Esophagus squamous epithelium (tissue), 5 donors: ENCODE data around the gene INAFM2. TPM values are rescaled to one million over a fixed set of nuclear protein-coding genes. Genes with fewer than 3 reads are reported as not detected.

Source experiments
- DNase-seq: peaks from one replicate; lab custom pipeline; 2025; lab: John Stamatoyannopoulos, UW
- H3K27ac ChIP-seq, 4 donors: fragments of 200-600 bp; sonication (generic); one replicate each; pipeline ENCODE4 v1.5.1; 2016 to 2019; ENCODE audit warnings: mild to moderate bottlenecking in 1 of 4
- H3K27me3 ChIP-seq, 4 donors: fragments of 200-600 bp; sonication (generic); 1 replicate in 3 of 4; 2 replicates in 1 of 4; pipeline versions ENCODE4 v1.5.1 to v1.6.0; 2017 to 2021; ENCODE audit warnings: antibody characterized with exemption in 1 of 4
- H3K36me3 ChIP-seq, 3 donors: fragments of 200-600 bp; sonication (generic); one replicate each; pipeline ENCODE4 v1.5.1; 2016 to 2019
- H3K4me1 ChIP-seq, 3 donors: fragments of 200-600 bp; sonication (generic); one replicate each; pipeline ENCODE4 v1.5.1; 2017 to 2019
- H3K4me3 ChIP-seq, 4 donors: fragments of 200-600 bp; sonication (generic); 1 replicate in 3 of 4; 2 replicates in 1 of 4; pipeline ENCODE4 v1.5.1; 2016 to 2019; ENCODE audit warnings: mild to moderate bottlenecking in 2 of 4, moderate library complexity in 1 of 4
- H3K9me3 ChIP-seq, 3 donors: fragments of 200-600 bp; sonication (generic); one replicate each; pipeline ENCODE4 v1.5.1; 2016 to 2019
- CTCF ChIP-seq, 6 experiments: fragments of 450-650 bp in 4 of 6; fragments of 200-600 bp in 2 of 6; sonication (generic) in 2 of 6; IDR thresholded peaks; one replicate each; pipeline ENCODE4 v1.5.1; 2016 to 2019; ENCODE audit warnings: antibody characterized with exemption in 6 of 6, mild to moderate bottlenecking in 4 of 6, moderate library complexity in 4 of 6
- POLR2A ChIP-seq, 4 donors: fragments of 450-650 bp; IDR thresholded peaks; one replicate each; pipeline ENCODE4 v1.6.1; 2017; ENCODE audit warnings: antibody characterized with exemption in 4 of 4, mild to moderate bottlenecking in 4 of 4, moderate library complexity in 3 of 4
- WGBS, 2 donors: methylation state at CpG; one replicate each; pipeline ENCODE4 v1.1.5; 2018; 5-methylcytosine and 5-hydroxymethylcytosine counted together
- intact Hi-C: fragments of 100-400 bp; cut with DNase I; formaldehyde crosslinking; loops from one replicate; pipeline ENCODE4 v1.15.0; 2022
- total RNA-seq, 4 donors: library from RNA; depleted of rRNA; stranded (reverse); fragments of >200 nt; gene quantifications; one replicate each; pipeline ENCODE4 v1.1.0, GENCODE V29; 2016
- donor health status: DM: yes; HTN: yes; CAD: no.

Gene INAFM2
- total RNA-seq, 4 donors from 2014 or later: 4.7 to 10.1 (median 8.1) TPM

- H3K4me3 ChIP-seq: peak overlapping the region; percentile 38 to 61 (median 52)
- intact Hi-C loops: no loop called here
Observed at GRCh38 chr15:40338921-40339620, 15.6 kb downstream of the INAFM2 start.

GRCh38 chr15:40339621-40339945 lies 16.1 kb downstream of the INAFM2 start:
- Histone ChIP-seq H3K9me3 (no peaks in the 10 kb centered on the region), H3K27me3 (no peaks in the 10 kb centered on the region), H3K4me3 (peak overlapping the region; percentile 38 to 61 (median 52)), H3K36me3 (peaks cover 0 to 19% (median 0%) of the 10 kb centered on the region in 3 donors), H3K4me1 (peaks cover 74 to 100% (median 81%) of the 10 kb centered on the region in 3 donors), H3K27ac (peak overlapping the region; percentile 92 to 95 (median 94))
- intact Hi-C loops: no loop called here
- 65% methylated on average over 4 of the region's 7 CpGs; no CpG with 5 or more reads in 1 of the 2 donors for WGBS, 2 donors
- no peak for TF ChIP-seq POLR2A (IDR thresholded peaks at IDR 0.05)
- no peak for TF ChIP-seq CTCF (IDR thresholded peaks at IDR 0.05)
- no peak for DNase-seq

More at GRCh38 chr15:40338921-40339620, 15.6 kb downstream of the INAFM2 start:
- DNase-seq: no peak
- H3K4me1 ChIP-seq: peaks cover 78 to 100% (median 86%) of the 10 kb centered on the region in 3 donors
- H3K27me3 ChIP-seq: no peaks in the 10 kb centered on the region
- no peaks in the 10 kb centered on the region for H3K9me3 ChIP-seq
- WGBS, 2 donors: 85 to 90% methylated on average over 2 to 5 of the region's 11 CpGs
- TF ChIP-seq CTCF (IDR thresholded peaks at IDR 0.05) (no peak), POLR2A (IDR thresholded peaks at IDR 0.05) (no peak)
- H3K27ac ChIP-seq: peak overlapping the region; percentile 92 to 95 (median 94)
- H3K36me3 ChIP-seq: peaks cover 0 to 19% (median 0%) of the 10 kb centered on the region in 3 donors

GRCh38 chr15:40340038-40340739 lies 16.7 kb downstream of the INAFM2 start:
- DNase-seq: no peak
- H3K27me3 ChIP-seq: no peaks in the 10 kb centered on the region
- intact Hi-C loops: no loop called here
- TF ChIP-seq CTCF (IDR thresholded peaks at IDR 0.05): peak in 1 of 6 experiments; percentile 15
- TF ChIP-seq POLR2A (IDR thresholded peaks at IDR 0.05): no peak
- 33% methylated on average over 1 of the region's 14 CpGs; no CpG with 5 or more reads in 1 of the 2 donors for WGBS, 2 donors
- H3K36me3 ChIP-seq: peaks cover 0 to 19% (median 0%) of the 10 kb centered on the region in 3 donors
- H3K4me1 ChIP-seq: peaks cover 74 to 100% (median 78%) of the 10 kb centered on the region in 3 donors
- H3K27ac ChIP-seq: peak overlapping the region; percentile 92 to 95 (median 94)
- H3K9me3 ChIP-seq: no peaks in the 10 kb centered on the region
- peak overlapping the region; percentile 38 to 61 (median 52) for H3K4me3 ChIP-seq

- peak in 3 of 4 donors; percentile 47 to 80 (median 55) for TF ChIP-seq POLR2A (IDR thresholded peaks at IDR 0.05)
- peak in 2 of 6 experiments; percentile 3 for TF ChIP-seq CTCF (IDR thresholded peaks at IDR 0.05)
- Histone ChIP-seq H3K36me3 (peaks cover 0 to 17% (median 0%) of the 10 kb centered on the region in 3 donors), H3K4me3 (peak within 1 kb of the TSS; percentile 38 to 61 (median 52)), H3K9me3 (no peaks in the 10 kb centered on the region), H3K27me3 (no peaks in the 10 kb centered on the region), H3K4me1 (peaks cover 69 to 100% (median 74%) of the 10 kb centered on the region in 3 donors), H3K27ac (peak within 1 kb of the TSS; percentile 92 to 95 (median 94))
- intact Hi-C loops: no loop called here
- 29 to 31% methylated on average over 2 to 12 of the region's 17 CpGs for WGBS, 2 donors
- DNase-seq: no peak
Observed at GRCh38 chr15:40340740-40341400, 17.4 kb downstream of the INAFM2 start, which contains the start of gene CCDC9B. Gene CCDC9B, minus strand, starts transcription at chr15:40340939. Its CDS starts 120 bp downstream, at chr15:40340819.
